HG03521 (cell line): ENCODE results near the gene COX14.
"Not testable (repeated sequence)": the region's sequence is repeated elsewhere in the genome, so short reads cannot be mapped to it uniquely, and the experiment has no call there.

Experiments used
- ATAC-seq: cut with Tn5 transposase; IDR thresholded peaks from one replicate; pipeline ENCODE4 v1.9.1; 2021; ENCODE audit warnings: mild to moderate bottlenecking, moderate library complexity; ENCODE audit not compliant: unreplicated experiment

The COX14 gene

DNA sequence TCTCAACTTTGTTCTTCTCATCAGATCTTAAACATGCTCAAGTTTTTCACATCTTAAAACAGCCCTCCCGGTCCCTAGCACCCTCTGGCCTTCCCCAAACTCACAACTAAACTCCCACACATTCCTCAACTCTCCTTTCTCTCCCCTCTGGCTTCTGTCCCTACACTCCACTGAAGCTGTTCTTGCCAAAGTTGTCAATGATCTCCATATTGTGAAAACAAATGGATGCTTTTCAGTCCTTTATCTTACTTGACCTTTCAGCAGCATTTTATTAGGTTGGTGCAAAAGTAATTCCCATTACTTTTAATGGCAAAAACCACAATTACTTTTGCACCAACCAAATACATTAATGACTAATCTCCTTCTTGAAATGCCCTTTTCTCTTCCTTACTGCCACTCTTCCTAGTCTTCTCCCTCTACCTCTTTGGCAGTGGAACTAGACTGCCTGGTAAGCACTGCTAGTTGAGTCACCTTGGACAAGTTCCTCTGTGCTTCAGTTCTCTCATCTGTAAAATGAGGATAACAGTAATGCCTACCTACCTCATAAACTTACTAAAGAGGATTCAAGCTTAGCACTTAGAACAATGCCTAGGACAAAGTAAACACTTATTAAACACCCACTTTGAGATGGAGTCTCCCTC is 39.1 kb downstream of the COX14 start:
- ATAC-seq = no peak

DNA sequence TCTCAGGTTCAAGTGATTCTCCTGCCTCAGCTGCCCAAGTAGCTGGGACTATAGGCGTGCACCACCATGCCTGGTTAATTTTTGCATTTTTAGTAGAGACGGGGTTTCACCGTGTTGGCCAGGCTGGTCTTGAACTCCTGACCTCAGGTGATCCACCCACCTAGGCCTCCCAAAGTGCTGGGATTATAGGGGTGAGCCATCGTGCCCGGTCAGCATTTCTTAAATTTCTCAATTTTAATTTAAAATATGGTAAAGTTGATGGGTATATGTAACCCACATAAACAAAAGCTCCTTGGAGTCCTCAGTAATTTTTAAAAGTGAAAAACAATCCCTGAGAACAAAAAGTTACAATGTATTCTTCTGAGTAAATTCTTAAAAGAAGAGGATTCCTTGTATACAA is 42.9 kb downstream of the COX14 start:
- not testable (repeated sequence) for ATAC-seq

DNA sequence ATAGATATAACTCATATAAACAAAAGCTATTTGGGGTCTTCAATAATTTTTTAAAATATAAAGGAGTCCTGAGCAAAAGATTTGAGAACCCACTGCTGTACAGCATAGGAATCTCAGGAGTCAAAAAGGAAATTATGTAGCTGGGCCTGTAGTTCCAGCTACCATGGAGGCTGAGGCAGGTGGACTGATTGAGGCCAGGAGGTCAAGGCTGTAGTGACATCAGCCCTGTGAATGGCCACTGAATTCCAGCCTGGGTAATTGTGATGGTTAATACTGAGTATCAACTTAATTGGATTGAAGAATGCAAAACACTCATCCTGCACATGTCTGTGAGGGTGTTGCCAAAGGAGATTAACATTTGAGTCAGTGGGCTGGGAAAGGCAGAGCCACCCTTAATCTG is 44.6 kb downstream of the COX14 start:
- no peak for ATAC-seq

DNA sequence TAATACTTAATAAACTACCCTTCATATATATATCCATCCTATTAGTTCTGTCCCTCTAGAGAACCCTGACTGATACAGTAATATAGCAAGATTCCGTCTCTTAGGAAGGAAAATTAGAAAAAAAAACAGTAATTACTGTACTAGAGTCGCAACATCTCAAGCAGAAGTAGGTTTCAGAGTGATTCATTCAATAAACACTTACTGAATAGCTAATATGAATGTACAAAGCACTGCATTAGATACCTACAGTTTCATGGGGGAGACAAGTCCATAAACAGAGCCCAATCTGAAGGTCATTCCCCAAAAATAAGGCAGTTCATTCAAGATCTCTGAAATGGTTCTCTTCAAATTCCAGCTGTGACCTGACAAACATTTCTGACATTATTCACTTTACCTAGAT is 45.2 kb downstream of the COX14 start:
- no peak for ATAC-seq

DNA sequence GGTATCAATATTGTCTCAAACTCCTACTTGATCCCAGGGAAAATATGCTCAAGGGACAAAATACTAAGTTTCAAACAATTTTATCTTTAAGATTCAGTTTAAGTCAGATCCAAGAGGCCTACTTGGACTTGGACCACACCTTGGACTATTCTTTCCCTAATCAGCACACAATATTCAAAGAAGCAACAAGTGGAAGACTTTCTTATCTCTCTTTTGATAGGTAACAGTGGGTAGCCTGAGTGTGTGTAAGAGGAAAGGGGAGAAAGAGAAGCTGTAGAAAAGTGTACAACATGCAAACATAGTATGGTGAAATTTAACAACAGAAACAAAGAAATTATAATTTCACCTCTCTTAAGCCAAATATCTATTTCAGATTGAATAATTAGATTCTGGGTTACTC is 48.6 kb downstream of the COX14 start:
- no peak for ATAC-seq

DNA sequence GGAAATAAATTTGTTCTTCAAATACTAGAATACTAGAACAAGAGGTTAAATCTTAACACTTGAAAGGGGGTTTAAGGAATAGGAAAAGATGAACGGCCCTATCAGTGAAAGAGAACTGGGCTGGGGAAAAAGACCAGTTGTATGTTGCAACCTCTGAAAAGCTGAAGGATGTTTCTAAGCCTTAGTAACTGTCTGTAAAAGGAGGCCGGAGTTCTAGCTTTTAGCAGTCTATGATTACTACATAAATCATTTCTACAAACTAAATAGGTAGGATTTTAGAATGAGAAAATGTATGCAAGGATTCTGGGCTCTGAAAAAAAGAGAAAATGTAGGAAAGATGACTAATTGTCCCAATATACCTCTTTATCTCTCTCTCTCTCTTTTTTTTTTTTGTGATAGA is 50.2 kb downstream of the COX14 start:
- ATAC-seq = no peak

DNA sequence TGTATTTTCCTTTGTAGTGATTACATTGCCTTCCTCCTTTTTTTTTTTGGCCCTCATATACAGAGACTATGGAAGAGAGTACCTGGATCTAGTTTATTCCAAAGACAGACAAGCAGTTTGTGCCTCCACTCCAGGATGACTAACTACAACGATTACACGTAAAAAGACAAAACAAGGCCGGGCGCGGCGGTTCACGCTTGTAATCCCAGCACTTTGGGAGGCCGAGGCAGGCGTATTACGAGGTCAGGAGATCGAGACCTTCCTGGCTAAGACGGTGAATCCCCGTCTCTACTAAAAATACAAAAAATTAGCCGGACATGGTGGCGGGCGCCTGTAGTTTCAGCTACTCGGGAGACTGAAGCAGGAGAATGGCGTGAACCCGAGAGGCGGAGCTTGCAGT is 52.9 kb downstream of the COX14 start:
- no peak for ATAC-seq

DNA sequence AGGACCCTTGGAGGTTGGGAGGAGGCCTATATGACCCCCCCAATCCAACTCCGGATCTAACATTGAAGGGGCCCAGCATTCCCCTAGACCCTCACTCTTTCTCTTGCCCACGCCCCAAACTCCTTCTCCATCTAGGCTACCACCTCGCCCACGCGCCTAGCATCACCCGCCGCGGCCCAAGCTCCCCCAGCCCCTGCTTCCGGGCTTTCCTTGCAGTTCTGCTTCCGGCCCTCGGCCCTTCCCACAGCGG is 54.7 kb downstream of the COX14 start:
- no peak for ATAC-seq

DNA sequence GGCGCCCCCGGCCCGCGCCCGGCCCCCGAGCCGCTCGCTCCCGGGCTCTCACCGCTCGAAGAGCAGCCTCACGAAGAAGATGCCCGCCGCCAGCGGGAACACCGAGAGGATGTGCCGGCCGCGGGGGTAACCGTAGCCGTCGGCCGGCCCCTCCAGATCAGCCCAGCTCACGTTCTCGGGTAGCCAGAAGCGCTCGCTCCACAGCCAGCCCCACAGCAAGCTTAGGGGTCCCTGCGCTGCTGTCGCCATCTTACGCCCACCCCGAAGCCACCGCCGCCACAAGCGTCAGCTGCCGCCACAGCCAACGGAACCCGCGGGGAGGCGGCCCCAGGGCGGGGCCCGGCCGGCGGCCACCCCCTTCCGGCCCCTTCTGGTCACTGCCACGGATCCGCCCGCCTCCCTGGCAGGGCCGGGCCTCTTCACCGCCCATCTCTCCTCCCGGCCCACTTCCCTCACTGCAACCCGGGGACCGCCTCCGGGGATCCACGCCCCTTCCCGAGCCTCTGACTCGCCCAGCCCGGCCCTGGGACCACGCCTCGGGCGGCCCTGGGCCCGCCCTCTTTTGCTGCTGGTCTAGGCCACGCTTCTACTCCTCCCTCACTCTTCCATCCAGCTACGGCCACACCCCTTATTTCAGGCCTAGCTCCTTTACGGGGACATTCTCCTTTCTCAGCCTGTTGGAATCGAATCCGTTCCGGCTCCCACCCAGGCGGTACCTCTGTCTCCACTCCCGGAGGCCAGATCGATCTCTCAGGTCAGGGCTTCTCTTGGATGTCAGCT is 55.2 kb downstream of the COX14 start, which contains the start of gene CERS5:
TSS of gene CERS5 (minus strand) at position 321 of the 780 bp plus-strand sequence. CDS start at position 249, 72 bp downstream.
- ATAC-seq = peak; percentile 99
